ENCODE results near the gene AHCYL2. TPM values are rescaled to one million over a fixed set of nuclear protein-coding genes. Genes with fewer than 3 reads are reported as not detected.

The AHCYL2 gene
- total and polyA plus RNA-seq, 2 of the 8 experiments (the other 6 are each of a cell fraction or from before 2014, with no cell fraction given) = 20.7 to 25.4 TPM

DNA sequence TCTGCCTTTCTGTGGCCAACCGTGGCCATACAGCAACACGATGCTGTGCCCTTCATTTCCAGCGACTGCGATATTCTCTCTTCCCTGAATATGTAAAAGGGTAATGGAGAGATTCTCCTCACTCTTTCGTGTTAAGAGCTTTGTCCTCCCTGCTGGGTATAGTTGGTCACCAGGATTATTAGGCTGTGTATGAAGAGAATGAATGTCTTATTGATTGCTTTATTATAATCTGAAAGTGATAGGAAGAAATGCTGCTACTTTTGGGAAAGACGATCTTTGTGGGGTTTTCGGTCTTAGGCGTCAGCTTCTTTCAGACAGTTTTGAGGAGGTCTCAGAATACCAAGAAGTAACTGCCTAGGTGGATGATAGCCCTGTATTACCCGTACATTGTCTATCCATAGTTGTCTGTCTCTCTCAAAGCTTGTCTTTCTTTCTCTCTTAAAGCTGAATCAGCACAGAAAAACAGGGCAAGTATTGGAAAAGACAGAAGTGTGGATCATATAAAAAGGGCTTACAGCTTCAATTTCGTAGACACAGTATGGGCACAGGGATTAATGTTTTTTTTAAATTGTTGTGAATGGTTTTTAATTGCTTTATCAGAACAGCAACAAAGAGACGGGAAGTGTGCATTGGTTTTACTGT is 1.2 kb downstream of the AHCYL2 start:
- Histone ChIP-seq H3K23ac (ENCODE audit: insufficient read length) (no peak overlapping the region), H3K4me1 (replicated peaks in 1 of 4; ENCODE audit: control insufficient read depth in 3 of 4, insufficient read depth in 4 of 4, low read length in 3 of 4) (peaks cover 0 to 9% (median 4%) of the 10 kb centered on the region in 4 experiments; a peak in 3 of 7 replicates), H3K14ac (ENCODE audit: insufficient read length) (no peak overlapping the region), H4K91ac (replicated peaks; ENCODE audit: insufficient read length, low read length) (no peak overlapping the region), H4K8ac (ENCODE audit: extremely low read depth, insufficient read depth, low read length) (no peak overlapping the region), H3K4me3 (ENCODE audit: extremely low read depth in 1 of 4, insufficient read depth in 2 of 4, low read depth in 3 of 4, low read length in 4 of 4) (peak overlapping the region; percentile 79 to 95 (median 88)), H3K36me3 (ENCODE audit: control insufficient read depth in 2 of 4, insufficient read depth in 4 of 4, low read length in 3 of 4) (no peaks in the 10 kb centered on the region), H3K23me2 (ENCODE audit: low read depth, low read length) (peaks cover 5% of the 10 kb centered on the region), H2BK20ac (ENCODE audit: low read length) (no peak overlapping the region), H3K27me3 (replicated peaks in 1 of 4; ENCODE audit: control insufficient read depth in 3 of 4, extremely low read depth in 1 of 4, insufficient read depth in 3 of 4, low read length in 3 of 4) (no peaks in the 10 kb centered on the region), H3K9ac (replicated peaks in 1 of 4; ENCODE audit: extremely low read depth in 1 of 4, low read depth in 3 of 4, low read length in 3 of 4) (peak overlapping the region in 3 of 4 experiments; percentile 71 to 75 (median 74); a peak in 6 of 7 replicates), H2AFZ (ENCODE audit: low read length) (0 out of 2 replicates have a peak overlapping the region, but pooled peaks have one; percentile 25), H3K4ac (replicated peaks; ENCODE audit: insufficient read length, low read depth, low read length) (no peak overlapping the region), H2BK15ac (ENCODE audit: low read length) (no peak overlapping the region), H3K27ac (ENCODE audit: low read depth, low read length) (no peak overlapping the region), H4K5ac (ENCODE audit: insufficient read length, low read depth, low read length) (no peak overlapping the region), H2BK120ac (replicated peaks; ENCODE audit: low read depth, low read length) (no peak overlapping the region), H3K9me3 (ENCODE audit: insufficient read depth in 2 of 2, low read depth in 1 of 2, low read length in 1 of 2) (no peaks in the 10 kb centered on the region), H3K18ac (ENCODE audit: extremely low read depth, low read length) (0 out of 2 replicates have a peak overlapping the region, but pooled peaks have one; percentile 14), H3K56ac (replicated peaks; ENCODE audit: insufficient read length, low read depth, low read length) (no peak overlapping the region), H2AK5ac (ENCODE audit: low read depth, low read length) (no peak overlapping the region), H4K20me1 (replicated peaks in 1 of 2; ENCODE audit: control insufficient read depth in 1 of 2, insufficient read depth in 2 of 2, low read length in 2 of 2) (peaks cover 0 to 2% of the 10 kb centered on the region in 2 experiments), H3K4me2 (ENCODE audit: insufficient read depth in 1 of 2, low read depth in 2 of 2, low read length in 2 of 2) (peak overlapping the region; percentile 90 to 93), H3K79me1 (ENCODE audit: low read depth, low read length) (peaks cover 3% of the 10 kb centered on the region; the same call in 1 of the 2 replicates), H2BK5ac (ENCODE audit: low read depth, low read length) (no peak overlapping the region), H2BK12ac (ENCODE audit: low read depth, low read length) (no peak overlapping the region), H3K79me2 (ENCODE audit: control insufficient read depth in 1 of 2, insufficient read depth in 2 of 2, low read length in 2 of 2) (peaks cover 0 to 46% of the 10 kb centered on the region in 2 experiments; a peak in 3 of 4 replicates)
- ChIA-PET CTCF (ENCODE audit: partially characterized antibody) (interaction anchor here (0.6 to 9.1 kb wide), 4 partner anchors 21 to 143 kb away, joined by 3 to 64 read pairs (median 6); no protein-coding TSS in a partner anchor), POLR2A (ENCODE audit: partially characterized antibody) (interaction anchor here (0.6 to 2.8 kb wide), 7 partner anchors 7 to 1049 kb away, joined by 3 to 9 read pairs (median 3); no protein-coding TSS in a partner anchor)
- no peak for FAIRE-seq
- no peak for TF ChIP-seq YY1 (IDR thresholded peaks at IDR 0.05; ENCODE audit: low read depth, low read length)
- TF ChIP-seq RFX5 (IDR thresholded peaks at IDR 0.05; ENCODE audit: borderline replicate concordance, low read depth, low read length) = no peak
- no peak for TF ChIP-seq SIRT6 (IDR thresholded peaks at IDR 0.05; ENCODE audit: low read length)
- no peak for DNase-seq (ENCODE audit: low read depth in 1 of 2, low spot score in 2 of 2)
- WGBS, 2 experiments (ENCODE audit: extremely low coverage in 1 of 2, insufficient coverage in 1 of 2, insufficient read length in 1 of 2, insufficient replicate concordance in 2 of 2, low coverage in 1 of 2, low lambda C conversion rate in 2 of 2, missing lambda C conversion rate in 1 of 2) = 24% methylated on average over 11 of the region's 11 CpGs; no CpG with 5 or more reads in 1 of the 2 experiments
